GM19395 (cell line): Measurements from ENCODE around the gene HDAC10.

ENCODE experiments used
- ATAC-seq: cut with Tn5 transposase; IDR thresholded peaks from one replicate; pipeline ENCODE4 v1.9.1; 2021; ENCODE audit warnings: mild to moderate bottlenecking, moderate library complexity; ENCODE audit not compliant: unreplicated experiment

Gene HDAC10

DNA sequence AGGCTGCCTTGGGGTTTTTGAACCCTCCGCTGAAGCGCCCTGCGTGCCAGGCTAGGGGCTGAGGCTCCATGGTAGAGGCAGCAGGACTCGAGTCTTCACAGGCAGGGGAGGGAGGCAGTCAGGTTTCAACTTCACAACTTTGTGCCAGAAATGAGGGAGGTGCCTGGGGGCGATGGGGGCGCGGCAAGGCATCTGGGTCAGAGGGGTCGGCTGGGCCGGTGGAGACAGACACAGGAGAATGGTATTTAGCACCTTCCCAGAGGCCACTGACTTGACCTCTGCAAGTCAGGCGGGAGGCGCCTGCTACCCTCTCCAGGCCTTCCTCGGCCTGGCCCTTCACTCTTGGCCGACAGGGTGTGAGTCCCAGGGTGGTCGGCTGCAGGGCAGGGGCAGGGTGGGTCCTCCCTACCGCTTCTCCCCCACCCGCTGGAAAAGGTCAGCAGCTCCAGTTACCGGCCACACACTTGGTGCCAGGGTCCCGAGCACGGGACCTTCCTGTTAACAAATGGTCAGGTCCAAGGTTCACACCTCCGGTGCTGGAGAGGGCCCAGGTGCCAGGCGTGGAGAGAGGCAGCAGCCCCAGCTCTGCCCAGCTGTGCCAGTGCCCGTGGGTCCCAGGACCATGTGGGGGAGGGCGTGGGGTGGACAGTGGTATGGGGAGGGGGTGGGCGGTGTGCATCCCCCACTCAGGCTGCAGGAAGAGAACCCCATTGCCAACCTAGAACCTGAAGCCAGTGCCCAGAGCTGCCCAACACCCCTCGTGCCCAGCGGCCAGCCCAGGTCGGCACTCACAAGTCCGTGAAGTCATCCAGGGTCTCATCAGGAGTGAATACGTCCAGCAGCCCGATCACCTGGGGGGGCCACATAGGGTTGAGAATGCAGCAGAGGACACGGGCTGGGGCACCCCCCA lies 6.6 kb upstream of the HDAC10 start:
- no peak for ATAC-seq

DNA sequence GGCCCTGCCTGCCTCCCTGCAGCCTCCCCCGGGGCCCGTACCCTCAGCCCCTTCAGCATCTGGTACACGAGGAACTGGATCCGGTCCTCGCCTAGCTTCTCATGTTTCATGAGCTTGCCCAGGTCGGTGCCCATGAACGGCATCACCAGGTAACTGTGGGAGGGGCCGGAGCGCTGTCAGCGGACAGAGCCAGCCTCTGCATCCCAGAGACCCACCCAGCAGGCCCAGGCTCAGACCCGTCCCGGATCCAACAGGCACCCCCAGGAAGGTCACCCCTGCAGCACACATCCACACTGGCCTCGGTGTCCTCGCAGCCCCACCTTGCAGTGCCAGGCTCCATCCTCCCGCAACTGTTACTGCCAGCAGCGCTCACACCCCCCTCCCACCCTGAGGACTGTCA lies 6.0 kb upstream of the HDAC10 start:
- ATAC-seq: no peak

DNA sequence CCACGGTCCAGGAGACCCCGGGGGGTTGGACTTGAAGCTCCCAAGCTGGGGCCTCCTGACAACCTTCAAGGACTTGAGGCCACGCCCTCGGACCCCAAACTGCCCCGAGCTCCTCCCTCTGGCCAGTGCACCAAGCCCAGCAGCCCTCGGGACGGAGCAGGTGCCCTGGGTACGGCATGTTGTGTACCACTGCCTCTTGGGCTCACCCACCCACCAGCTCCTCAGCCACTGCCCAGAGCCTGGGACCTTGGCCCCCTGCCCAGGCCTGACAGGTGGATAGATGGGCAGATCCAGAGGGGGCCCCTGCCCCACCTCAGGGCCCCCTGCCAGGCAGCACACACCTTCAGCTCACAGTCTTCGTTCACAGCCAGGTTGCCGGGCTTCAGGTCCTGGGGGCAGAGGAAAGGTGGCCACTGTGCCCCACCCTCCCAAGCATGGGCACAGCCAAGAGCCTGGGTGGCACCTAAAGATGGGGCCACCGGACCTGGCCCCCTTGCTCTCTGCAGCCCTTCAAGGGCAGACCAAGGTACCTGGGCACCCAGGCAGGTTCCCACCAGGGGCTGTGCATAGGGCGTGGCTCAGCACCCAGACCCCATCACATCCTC lies 5.3 kb upstream of the HDAC10 start:
- ATAC-seq: no peak

DNA sequence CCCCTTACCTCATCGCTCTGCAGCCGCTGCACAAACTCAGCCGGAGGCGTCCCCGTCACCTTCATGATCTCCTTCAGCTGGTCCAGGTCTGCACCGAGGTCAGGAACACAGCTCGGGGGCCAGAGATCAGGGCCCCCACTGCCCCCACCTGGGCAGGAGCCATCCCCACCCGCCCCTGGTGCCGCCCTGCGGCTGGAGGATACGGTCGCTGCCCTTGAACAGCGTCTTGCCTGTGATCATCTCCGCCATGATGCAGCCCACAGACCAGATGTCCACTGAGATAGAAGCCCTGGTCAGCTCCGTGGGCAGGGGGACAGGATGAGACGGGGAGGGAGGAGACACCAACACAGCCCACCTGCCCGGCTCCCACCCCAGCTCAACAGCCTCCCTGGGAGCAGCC lies 4.5 kb upstream of the HDAC10 start:
- no peak for ATAC-seq

DNA sequence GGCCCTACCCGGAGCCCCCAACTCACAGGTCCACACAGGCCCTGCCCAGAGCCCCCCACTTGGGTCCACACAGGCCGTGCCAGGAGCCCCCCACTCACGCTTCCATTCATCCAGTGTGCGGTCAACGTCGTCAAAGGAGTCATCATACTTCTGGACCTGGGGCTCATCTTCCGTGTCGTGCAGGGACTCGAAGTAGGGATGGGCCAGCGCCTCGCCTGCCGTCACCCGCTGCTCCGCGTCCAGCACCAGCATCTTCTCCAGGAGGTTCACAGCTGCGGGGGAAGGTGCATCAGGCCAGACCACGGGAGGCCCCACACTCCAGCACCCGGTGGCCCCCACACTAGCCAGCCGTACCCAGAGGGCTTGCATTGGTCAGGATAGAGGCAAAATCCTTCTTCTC lies 4.0 kb upstream of the HDAC10 start:
- no peak for ATAC-seq

DNA sequence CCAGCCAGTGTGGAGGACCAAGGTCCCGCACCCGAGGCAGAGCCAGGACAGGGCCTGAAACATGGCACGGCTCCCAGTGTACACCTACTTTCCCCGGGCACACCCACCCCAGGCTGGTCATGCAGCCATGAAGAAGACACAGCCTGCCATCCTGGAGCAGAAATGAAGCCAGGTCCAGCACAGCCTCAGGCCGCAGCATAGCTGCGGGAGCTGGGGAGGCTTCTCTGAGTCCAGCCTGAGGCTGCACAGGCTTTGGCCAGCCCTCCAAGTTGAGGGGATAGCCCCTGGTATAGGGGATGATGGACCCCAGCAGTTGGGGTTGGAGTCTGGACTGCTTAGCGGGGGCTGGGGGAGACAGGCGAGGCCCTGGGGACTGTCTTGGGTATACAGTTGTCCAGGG lies 2.9 kb upstream of the HDAC10 start:
- no peak for ATAC-seq

DNA sequence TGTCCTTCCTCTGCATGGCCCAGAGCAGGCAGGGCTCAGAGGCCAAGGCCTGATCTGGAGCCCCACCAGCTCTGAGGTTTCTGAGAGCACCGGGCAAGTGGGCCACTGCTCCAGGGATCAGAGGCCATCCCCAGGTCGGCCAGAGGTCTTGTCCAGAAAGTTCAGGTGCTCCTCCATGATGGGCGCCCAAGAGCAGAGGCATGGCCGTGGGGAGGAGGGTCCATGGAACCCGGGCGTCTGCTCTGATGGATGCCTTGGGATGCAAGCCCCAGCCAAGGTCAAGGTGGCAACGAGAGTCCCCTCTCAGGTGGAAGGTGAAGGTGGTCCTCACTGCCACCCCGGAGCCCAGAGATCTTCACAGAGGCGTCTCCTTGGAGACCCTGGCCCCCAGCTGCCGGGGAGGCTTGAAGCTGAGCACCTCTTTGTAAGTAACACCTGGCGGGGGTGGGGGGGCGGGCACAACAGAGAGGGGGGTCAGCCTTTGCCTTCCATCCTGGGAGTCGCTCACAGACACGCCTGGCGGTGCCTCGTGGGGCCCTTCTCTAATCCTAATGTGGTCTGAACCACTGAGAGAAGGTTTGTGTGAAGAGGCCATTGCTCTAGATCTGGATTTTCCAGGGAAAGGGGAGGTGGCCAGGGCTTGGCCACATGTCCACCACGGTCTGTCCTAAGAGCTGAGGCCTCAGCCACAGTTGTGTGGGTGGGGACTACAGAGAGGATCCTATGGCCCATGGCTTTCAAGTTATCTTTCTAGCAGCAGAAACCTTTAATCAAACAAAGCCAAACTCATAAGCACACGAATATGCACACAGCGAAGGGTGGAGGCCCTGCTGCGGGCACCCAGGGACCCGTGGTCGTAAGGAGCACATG lies 2.2 kb upstream of the HDAC10 start:
- ATAC-seq: no peak

DNA sequence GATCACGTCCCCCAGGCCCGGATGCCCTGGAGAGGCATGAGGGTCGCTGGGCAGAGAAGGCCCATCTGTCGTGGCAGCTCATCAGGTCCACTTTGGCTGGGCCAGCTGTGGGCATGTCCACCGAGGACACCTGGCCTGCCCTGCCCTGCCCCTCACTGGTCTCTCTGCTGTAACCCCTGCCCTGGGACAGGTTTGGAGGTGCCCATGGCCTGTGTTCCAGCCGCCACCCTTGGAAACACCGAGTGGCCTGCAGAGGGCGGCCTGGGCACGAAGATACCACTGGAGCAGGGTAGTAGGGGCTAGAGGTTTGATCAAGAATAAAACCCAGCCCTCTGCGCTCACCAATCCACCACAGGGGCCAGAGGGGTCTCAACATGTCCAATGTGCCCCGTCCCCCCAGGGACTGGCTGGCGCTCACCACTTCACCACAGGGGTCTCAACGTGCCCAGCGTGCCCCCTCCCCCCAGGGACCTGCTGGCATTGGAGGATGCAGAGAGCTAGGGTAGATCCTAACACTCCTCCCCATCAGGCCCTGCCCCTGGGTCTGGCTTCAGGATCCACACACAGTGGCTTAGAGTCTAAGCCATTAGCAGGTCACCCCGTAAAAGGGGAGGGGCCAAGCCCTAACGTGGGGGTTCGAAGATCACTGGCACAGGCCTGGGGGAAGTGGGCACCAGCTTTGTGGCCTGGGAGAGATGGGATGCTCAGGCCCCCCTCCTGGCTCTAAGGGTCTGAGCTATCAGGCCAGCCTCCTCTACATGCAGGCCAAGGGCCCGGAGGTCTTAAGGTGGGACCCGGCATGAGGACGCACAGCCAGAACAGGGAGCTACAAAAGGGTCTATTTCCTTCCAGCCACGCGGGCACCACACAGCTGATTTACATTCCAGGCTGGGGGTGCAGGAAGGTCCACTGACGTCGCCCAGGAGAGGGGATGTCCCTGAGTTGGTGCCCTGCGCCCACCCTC lies 1.3 kb upstream of the HDAC10 start:
- ATAC-seq: no peak

DNA sequence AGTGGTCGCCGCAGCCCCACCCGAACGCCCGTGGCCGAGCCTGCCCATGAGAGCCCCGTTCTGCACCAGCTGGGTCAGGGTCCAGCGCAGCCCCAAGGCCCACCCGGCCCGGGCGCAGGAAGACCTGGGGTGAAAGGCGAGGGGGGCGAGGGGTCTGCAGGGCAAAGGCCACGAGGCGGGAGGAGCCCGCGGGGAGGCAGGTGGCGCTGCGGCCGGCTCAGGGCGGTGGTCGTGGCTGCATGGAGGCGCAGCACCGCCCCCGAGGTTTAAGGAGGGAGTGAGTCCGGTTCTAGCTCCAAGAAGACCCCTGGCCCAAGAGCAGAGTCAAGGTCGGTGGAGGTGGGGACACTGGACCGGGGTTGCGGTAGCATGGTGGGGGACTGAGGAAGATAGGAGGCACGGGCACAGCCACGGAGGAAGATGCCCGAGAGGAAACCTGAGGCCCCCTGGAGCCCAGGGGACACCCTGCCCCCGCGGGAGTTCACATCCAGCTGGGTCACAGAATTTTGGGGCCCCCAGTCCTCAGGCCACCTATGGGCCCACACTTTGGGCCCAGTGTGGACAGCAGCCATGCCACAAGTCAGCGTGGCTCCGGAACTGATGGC lies 514 bp upstream of the HDAC10 start:
- no peak for ATAC-seq

DNA sequence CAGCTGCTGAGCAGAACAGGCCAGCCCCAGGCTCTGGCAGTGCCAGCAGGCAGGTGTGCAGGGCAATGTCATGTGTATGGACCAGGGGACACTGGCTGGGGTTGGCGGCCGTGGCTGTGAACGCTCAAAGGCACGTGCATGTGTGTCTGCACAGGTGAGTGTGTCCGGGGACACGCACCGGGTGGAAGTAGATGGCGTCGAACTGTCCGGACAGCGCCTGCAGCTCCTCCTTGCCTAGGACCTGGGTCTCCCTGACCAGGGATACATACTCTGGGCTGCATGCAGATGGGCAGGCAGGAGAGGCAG lies 863 bp downstream of the HDAC10 start:
- ATAC-seq: no peak

DNA sequence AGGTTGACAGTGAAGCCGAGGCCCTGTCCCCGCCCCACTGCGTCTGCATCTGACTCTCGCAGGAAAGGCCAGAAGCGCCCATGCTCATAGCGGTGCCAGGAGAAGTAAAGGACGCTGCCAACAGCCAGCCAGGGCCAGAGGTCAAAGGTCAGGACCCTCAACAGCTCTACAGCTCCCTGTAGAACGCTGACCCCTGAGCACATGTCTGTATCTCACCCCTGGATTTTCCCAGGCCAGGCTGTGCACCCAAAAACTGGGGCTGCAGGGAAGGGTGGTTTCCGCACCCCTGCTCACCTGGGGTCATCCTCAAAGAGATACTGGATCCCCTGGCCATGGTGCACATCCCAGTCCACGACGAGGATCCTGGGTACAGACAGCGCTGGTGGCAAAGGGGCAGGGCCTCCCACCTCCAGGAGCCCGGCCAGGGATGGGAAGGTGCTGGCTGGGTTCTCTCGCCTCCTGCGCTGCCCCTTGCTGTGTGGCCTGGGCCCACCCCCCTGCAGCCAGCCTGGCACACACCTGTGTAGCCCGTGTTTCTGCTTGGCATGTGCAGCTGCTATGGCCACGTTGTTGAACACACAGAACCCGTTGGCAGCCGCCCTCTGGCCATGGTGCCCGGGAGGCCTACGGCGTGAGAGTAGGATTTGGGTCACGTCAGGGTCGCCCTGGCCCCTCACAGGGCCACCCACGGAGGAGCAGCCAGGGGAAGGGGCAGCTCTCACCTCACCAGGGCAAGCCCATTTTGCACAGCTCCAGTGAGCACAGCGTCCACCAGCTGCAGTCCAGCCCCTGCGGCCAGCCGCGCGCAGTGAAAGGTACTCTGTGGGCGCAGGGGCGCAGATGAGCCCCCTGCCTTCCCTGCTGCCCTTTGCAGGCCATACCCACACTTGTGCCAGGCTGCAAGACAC lies 1.5 kb downstream of the HDAC10 start:
- ATAC-seq: no peak

DNA sequence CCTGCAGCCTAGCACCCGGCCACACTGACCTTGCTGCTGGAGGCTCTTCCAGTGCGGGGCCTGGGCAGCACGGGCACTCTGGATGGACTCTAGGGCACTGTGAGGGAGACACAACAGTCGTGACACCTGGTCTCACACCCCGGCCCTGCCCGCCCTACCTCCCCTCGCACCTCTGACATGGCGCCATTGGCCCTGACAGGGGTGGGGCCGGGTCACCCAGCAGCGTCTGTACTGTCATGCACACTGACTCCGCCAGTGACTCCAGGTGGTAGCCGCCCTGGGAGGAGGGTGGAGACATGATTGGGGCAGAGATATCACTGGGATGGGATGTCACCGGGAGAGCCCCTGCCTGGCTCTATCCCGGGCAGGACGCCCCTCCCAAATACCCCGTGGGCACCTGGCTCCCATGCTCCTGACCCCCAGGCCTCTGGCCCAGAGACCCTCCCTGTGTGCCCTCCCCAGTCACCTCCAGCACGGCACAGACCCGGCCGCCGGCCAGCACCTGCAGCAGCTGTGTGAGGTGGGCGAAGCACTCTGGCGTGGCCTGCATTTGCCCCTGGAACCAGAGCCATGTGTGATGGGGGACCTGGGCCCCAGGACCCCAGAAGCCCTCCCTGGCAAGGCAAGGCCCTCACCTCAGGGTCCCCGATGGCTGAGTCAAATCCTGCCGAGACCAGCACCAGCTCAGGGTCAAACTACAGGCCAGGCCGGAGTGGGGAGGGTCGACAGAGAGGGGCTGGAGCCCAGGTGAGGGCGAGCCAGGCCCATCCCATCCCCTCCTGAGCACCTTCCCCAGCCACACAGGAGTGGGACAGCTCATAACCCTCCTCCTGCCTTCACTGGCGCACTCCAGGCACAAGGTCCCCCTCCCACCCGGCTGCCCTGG lies 2.6 kb downstream of the HDAC10 start:
- no peak for ATAC-seq

DNA sequence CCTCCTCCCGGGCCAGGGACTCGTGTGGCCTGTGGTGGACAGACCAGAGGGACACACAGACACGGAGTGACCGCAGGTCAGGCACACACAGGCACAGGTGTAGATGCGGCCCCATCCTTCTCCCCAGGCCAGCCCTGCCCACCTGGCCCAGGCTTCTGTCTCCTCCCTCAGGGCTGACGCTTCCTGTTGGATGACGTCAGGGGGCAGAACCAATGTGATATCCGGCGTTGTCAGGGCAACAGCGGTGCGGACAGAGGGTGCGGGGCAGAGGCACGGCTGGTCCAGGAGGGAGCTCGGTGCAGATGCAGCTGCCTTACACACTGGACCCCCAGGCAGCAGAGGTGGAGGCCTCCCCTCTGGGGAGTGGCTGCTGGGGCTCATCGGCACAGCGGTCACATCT lies 3.3 kb downstream of the HDAC10 start:
- no peak for ATAC-seq

DNA sequence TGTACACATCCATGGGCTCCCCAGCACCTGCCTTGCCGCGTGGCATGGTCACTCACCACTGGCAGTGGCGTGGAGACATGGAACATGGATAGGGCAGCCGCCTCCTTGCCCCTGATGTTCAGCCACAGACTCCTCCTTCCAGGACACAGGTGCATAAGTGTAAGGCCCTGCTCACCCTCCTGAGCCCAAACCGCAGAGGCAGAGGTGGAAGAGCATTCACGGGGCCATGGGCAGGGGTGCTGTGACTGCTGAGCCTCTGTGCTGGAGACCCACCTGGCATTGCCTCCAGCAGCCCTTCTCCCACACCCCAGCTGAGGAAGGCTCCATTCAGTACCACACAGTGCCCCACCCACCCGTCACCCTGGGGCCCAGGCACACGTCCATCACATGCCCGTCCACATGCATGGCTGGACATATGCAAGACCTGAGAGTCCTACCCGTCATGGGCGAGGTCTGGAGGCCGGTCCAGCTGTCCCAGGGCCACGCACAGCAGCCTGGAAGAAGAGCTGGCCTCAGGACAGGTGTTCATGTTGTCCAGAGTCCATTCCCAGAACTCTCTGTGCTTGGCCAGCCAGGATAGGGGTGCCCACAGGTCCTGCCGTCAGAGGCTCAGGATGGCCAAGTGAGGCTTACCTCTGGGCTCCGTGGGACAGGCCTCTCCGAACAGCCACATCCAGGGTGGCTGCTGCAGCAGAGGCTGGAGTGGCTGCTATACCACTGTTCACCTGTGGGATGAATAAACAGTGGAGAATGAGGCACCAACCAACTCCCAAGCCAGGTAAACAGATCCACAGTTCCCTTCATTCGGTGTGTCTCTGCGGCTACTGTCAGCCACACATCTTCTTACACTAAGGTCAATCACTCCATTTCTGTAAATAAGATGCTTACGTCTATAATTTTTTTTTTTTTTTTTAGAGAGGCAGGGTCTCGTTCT lies 4.6 kb downstream of the HDAC10 start:
- no peak for ATAC-seq

DNA sequence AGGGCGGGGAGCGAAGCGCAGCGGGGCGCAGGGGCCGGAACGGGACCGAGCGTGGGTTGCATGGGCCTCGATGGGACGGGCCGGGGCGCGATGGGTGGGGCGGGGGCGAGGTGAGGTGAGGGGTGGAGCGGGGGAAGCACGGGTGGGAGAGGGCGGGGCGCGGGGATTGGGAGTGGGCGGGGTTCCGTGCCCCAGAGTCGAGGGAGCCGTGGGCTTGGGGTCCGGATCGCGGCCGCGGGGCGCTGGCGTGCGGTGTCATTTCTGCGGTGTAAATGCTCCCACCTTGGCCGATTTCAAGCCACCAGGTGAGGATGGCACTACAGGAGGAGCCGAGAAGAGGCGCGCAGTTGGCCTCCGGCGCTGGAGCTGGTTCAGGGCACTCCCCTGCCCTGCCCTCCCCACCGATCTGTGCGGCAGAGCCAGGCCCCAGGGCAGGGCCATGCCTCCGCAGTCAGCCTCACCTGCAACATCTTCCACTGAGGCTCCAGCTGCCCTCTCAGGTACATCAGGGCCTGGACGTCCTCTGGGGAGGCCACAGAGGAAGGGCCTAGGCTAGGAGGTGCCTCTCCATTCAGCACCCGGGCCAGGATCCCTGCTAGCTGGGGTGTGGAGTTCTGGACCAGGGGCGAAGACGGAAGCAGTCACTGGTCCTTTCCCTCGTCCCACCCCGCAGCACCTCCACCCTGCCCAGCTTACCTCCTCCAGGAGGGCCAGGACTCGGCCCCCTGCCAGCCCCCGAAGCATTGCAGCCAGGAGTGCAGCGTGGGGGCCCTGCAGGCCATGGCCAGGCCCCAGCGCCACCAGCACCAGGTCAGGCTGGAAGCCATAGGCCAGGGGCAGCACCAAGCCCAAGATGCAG lies 5.6 kb downstream of the HDAC10 start:
- ATAC-seq: no peak
